Measurements from ENCODE around the gene SERPINC1. TPM values are rescaled to one million over a fixed set of nuclear protein-coding genes. Genes with fewer than 3 reads are reported as not detected.

The SERPINC1 gene
- total and polyA plus RNA-seq, 2 donors from 2014 or later, result 0.41 to 0.82 TPM

DNA sequence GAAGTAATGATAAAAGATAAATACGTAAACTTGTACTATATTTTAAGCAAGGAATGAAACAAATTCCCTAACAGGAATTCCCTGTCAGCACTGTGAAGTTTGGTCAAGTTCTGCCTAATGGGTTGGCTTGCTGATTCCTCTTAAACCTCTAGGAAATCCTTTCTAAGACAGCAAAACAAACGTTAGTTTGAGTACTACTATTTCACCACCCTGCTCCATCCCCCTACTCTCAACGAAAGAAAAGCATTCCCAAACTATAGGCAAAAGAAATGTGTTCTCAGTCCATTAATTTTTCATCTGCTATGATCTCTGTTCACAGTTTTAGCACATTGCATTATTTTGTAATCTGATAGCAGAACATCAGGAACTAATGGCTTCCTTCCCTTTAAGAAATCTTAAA, 16.1 kb downstream of the SERPINC1 start:
- FAIRE-seq, result no peak
- intact Hi-C loops (cut with DNase I), result no loop called here

DNA sequence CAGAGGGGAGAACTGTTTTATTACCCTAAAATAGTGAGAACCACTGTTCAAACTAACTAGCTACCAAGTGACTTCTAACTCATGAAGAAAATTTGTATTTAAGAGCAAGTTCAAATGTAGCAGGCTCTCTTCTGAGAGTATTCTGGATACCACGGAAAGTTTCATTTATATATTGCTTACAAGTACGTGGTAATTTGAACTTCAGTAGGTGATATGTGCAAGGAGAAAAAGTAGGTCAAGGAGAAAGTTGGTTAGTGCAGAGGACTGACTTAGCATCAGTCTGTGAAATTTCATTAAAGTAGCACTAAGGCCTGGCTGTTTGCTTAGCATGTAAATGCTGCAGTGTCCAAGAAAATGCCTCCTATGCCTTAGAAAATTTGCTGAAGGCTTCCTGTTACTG, 16.7 kb downstream of the SERPINC1 start:
- Histone ChIP-seq H3K27me3 (ENCODE audit: control insufficient read depth, insufficient read depth, low read length) (no peaks in the 10 kb centered on the region), H3K9ac (ENCODE audit: low read length in 3 of 3) (no peak overlapping the region), H3K36me3 (ENCODE audit: control insufficient read depth in 2 of 3, insufficient read depth in 3 of 3, low read length in 3 of 3) (no peaks in the 10 kb centered on the region), H3K9me3 (ENCODE audit: control insufficient read depth in 2 of 3, insufficient read depth in 1 of 3, low read length in 3 of 3) (no peaks in the 10 kb centered on the region), H3K4me1 (ENCODE audit: control insufficient read depth in 2 of 3, insufficient read depth in 2 of 3, low read depth in 1 of 3, low read length in 3 of 3) (no peaks in the 10 kb centered on the region), H3K27ac (ENCODE audit: low read depth in 2 of 2, low read length in 2 of 2) (no peak overlapping the region), H3K4me3 (ENCODE audit: low read length in 3 of 3) (no peak overlapping the region)
- TF ChIP-seq, protein P1, sequence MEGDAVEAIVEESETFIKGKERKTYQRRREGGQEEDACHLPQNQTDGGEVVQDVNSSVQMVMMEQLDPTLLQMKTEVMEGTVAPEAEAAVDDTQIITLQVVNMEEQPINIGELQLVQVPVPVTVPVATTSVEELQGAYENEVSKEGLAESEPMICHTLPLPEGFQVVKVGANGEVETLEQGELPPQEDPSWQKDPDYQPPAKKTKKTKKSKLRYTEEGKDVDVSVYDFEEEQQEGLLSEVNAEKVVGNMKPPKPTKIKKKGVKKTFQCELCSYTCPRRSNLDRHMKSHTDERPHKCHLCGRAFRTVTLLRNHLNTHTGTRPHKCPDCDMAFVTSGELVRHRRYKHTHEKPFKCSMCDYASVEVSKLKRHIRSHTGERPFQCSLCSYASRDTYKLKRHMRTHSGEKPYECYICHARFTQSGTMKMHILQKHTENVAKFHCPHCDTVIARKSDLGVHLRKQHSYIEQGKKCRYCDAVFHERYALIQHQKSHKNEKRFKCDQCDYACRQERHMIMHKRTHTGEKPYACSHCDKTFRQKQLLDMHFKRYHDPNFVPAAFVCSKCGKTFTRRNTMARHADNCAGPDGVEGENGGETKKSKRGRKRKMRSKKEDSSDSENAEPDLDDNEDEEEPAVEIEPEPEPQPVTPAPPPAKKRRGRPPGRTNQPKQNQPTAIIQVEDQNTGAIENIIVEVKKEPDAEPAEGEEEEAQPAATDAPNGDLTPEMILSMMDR (IDR thresholded peaks at IDR 0.05; ENCODE audit: borderline replicate concordance, extremely low read depth, insufficient read depth), result no peak
- FAIRE-seq (no peak), DNase-seq (no peak)
- intact Hi-C loops (cut with DNase I), result no loop called here

More for the DNA sequence above, 16.1 kb downstream of the SERPINC1 start:
- H3K4me1 ChIP-seq (ENCODE audit: control insufficient read depth in 2 of 3, insufficient read depth in 2 of 3, low read depth in 1 of 3, low read length in 3 of 3), result no peaks in the 10 kb centered on the region
- H3K9me3 ChIP-seq (ENCODE audit: control insufficient read depth in 2 of 3, insufficient read depth in 1 of 3, low read length in 3 of 3), result no peaks in the 10 kb centered on the region
- TF ChIP-seq, protein P1 (IDR thresholded peaks at IDR 0.05; ENCODE audit: borderline replicate concordance, extremely low read depth, insufficient read depth), result no peak
- no peak for DNase-seq
- no peaks in the 10 kb centered on the region for H3K36me3 ChIP-seq (ENCODE audit: control insufficient read depth in 2 of 3, insufficient read depth in 3 of 3, low read length in 3 of 3)
- H3K27ac ChIP-seq (ENCODE audit: low read depth in 2 of 2, low read length in 2 of 2), result no peak overlapping the region
- H3K27me3 ChIP-seq (ENCODE audit: control insufficient read depth, insufficient read depth, low read length), result no peaks in the 10 kb centered on the region
- H3K4me3 ChIP-seq (ENCODE audit: low read length in 3 of 3), result no peak overlapping the region
- no peak overlapping the region for H3K9ac ChIP-seq (ENCODE audit: low read length in 3 of 3)

DNA sequence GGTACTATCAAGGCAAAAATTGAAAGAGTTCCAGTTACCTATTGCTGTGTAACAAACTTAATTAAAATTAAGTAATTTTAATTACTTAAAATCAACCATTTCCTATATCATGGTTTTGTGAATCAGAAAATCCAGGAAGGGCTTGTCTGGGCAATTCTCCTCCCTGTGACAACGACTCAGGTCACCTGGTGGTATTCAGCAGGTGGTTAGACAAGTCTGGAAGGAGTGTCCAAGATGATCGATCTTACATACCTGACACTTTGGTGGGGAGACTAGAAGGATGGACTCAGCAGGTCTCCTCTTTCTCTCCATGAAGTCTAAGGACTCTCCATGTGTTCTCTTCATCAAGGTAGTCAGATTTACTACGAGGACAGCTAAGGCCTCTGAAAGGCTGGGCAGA, 22.9 kb downstream of the SERPINC1 start:
- no peak overlapping the region for H3K27ac ChIP-seq (ENCODE audit: low read depth in 2 of 2, low read length in 2 of 2)
- no peak overlapping the region for H3K4me3 ChIP-seq (ENCODE audit: low read length in 3 of 3)
- no peaks in the 10 kb centered on the region for H3K4me1 ChIP-seq (ENCODE audit: control insufficient read depth in 2 of 3, insufficient read depth in 2 of 3, low read depth in 1 of 3, low read length in 3 of 3)
- intact Hi-C loops (cut with DNase I), result no loop called here
- H3K27me3 ChIP-seq (ENCODE audit: control insufficient read depth, insufficient read depth, low read length), result no peaks in the 10 kb centered on the region
- TF ChIP-seq, protein P1 (IDR thresholded peaks at IDR 0.05; ENCODE audit: borderline replicate concordance, extremely low read depth, insufficient read depth), result no peak
- no peak for FAIRE-seq
- peaks cover 0 to 2% (median 0%) of the 10 kb centered on the region in 3 donors for H3K36me3 ChIP-seq (ENCODE audit: control insufficient read depth in 2 of 3, insufficient read depth in 3 of 3, low read length in 3 of 3)
- H3K9me3 ChIP-seq (ENCODE audit: control insufficient read depth in 2 of 3, insufficient read depth in 1 of 3, low read length in 3 of 3), result no peaks in the 10 kb centered on the region
- DNase-seq, result no peak
- no peak overlapping the region for H3K9ac ChIP-seq (ENCODE audit: low read length in 3 of 3)

DNA sequence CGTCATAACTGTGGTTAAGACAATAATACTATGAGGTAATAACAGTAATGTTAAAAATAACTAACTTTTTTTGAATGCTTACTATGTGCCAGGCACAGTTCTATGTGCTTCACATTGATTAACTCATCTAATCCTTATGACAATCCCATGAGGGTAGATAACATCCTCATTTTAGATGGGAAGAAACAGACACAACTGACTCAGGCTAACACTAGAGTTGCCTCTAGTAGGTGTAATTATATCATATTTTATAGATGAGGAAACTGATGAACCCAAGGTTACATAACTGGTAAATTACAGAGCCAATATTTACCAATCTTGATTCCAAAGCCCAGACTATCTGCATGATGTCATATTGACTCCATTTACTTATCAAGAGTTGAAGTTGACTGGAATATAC, 23.5 kb downstream of the SERPINC1 start:
- no peak overlapping the region for H3K4me3 ChIP-seq (ENCODE audit: low read length in 3 of 3)
- H3K9ac ChIP-seq (ENCODE audit: low read length in 3 of 3), result no peak overlapping the region
- intact Hi-C loops (cut with DNase I), result no loop called here
- DNase-seq (no peak), FAIRE-seq (no peak)
- peaks cover 0 to 2% (median 0%) of the 10 kb centered on the region in 3 donors for H3K36me3 ChIP-seq (ENCODE audit: control insufficient read depth in 2 of 3, insufficient read depth in 3 of 3, low read length in 3 of 3)
- no peak overlapping the region for H3K27ac ChIP-seq (ENCODE audit: low read depth in 2 of 2, low read length in 2 of 2)
- no peaks in the 10 kb centered on the region for H3K27me3 ChIP-seq (ENCODE audit: control insufficient read depth, insufficient read depth, low read length)
- no peaks in the 10 kb centered on the region for H3K9me3 ChIP-seq (ENCODE audit: control insufficient read depth in 2 of 3, insufficient read depth in 1 of 3, low read length in 3 of 3)
- H3K4me1 ChIP-seq (ENCODE audit: control insufficient read depth in 2 of 3, insufficient read depth in 2 of 3, low read depth in 1 of 3, low read length in 3 of 3), result no peaks in the 10 kb centered on the region
- TF ChIP-seq, protein P1 (IDR thresholded peaks at IDR 0.05; ENCODE audit: borderline replicate concordance, extremely low read depth, insufficient read depth), result no peak

Data from kidney (tissue), 14 donors.